HepG2 (cell line): Measurements from ENCODE around the gene MAT2A. TPM values are rescaled to one million over a fixed set of nuclear protein-coding genes. Genes with fewer than 3 reads are reported as not detected.

Source experiments
- ATF1 ChIP-seq: IDR thresholded peaks from 2 replicates; pipeline ENCODE4 v1.6.1; 2016; ENCODE audit warnings: mild to moderate bottlenecking, control low read depth
- ATM ChIP-seq: fragments of 450-650 bp; IDR thresholded peaks from 2 replicates; pipeline ENCODE4 v1.7.1; 2017; ENCODE audit warnings: mild to moderate bottlenecking, borderline replicate concordance
- BATF2 ChIP-seq: sonication (generic); formaldehyde crosslinking; IDR thresholded peaks from 2 replicates; pipeline ENCODE4 v1.8.0; 2022; ENCODE audit warnings: mild to moderate bottlenecking, missing genetic modification reagents, moderate library complexity
- HNRNPL ChIP-seq: fragments of 200-400 bp; formaldehyde crosslinking; IDR thresholded peaks from 2 replicates; pipeline ENCODE4 v1.6.1; 2017; ENCODE audit warnings: mild to moderate bottlenecking, low read depth, low read length
- KDM2A ChIP-seq: sonication (generic); formaldehyde crosslinking; IDR thresholded peaks from 2 replicates; pipeline ENCODE4 v1.4.0; 2020; ENCODE audit warnings: low read depth, missing genetic modification reagents, borderline replicate concordance
- LCORL ChIP-seq, 2 experiments: fragments of 450-650 bp in 1 of 2; sonication (generic) in 1 of 2; formaldehyde crosslinking in 1 of 2; IDR thresholded peaks; 2 replicates each; pipeline versions ENCODE4 v1.5.0 to v1.6.1; 2017 to 2020; ENCODE audit warnings: antibody characterized with exemption in 1 of 2, missing genetic modification reagents in 1 of 2
- MATR3 ChIP-seq: sonication (generic); formaldehyde crosslinking; IDR thresholded peaks from 2 replicates; pipeline ENCODE4 v1.4.0; 2020; ENCODE audit warnings: missing genetic modification reagents
- MEIS2 ChIP-seq: sonication (generic); formaldehyde crosslinking; IDR thresholded peaks from 2 replicates; pipeline ENCODE4 v1.9.0; 2021; ENCODE audit warnings: mild to moderate bottlenecking, missing genetic modification reagents
- MYNN ChIP-seq: sonication (generic); formaldehyde crosslinking; IDR thresholded peaks from 2 replicates; pipeline ENCODE4 v1.4.0; 2020; ENCODE audit warnings: mild to moderate bottlenecking, low read depth, missing genetic modification reagents
- NFYB ChIP-seq: sonication (generic); formaldehyde crosslinking; IDR thresholded peaks from 2 replicates; pipeline ENCODE4 v1.4.0; 2020; ENCODE audit warnings: missing genetic modification reagents
- POLR2AphosphoS5 ChIP-seq: IDR thresholded peaks from 2 replicates; pipeline ENCODE4 v1.6.1; 2012; ENCODE audit warnings: low read depth, low read length
- RNF219 ChIP-seq: sonication (generic); formaldehyde crosslinking; IDR thresholded peaks from 2 replicates; pipeline ENCODE4 v1.5.0; 2020; ENCODE audit warnings: mild to moderate bottlenecking, missing genetic modification reagents
- SALL2 ChIP-seq: sonication (generic); formaldehyde crosslinking; IDR thresholded peaks from 2 replicates; pipeline ENCODE4 v1.8.1; 2023; ENCODE audit warnings: mild to moderate bottlenecking, missing genetic modification reagents, inconsistent platforms
- SNAPC2 ChIP-seq: sonication (generic); formaldehyde crosslinking; IDR thresholded peaks from 2 replicates; pipeline ENCODE4 v1.8.1; 2022; ENCODE audit warnings: mild to moderate bottlenecking, missing genetic modification reagents
- TBX2 ChIP-seq: sonication (generic); formaldehyde crosslinking; IDR thresholded peaks from 2 replicates; pipeline ENCODE4 v1.5.0; 2020; ENCODE audit warnings: missing genetic modification reagents, mild to moderate bottlenecking, borderline replicate concordance
- ZBTB38 ChIP-seq: sonication (generic); formaldehyde crosslinking; IDR thresholded peaks from 2 replicates; pipeline ENCODE4 v1.5.1; 2020; ENCODE audit warnings: mild to moderate bottlenecking, missing genetic modification reagents
- ZC3H4 ChIP-seq: sonication (generic); formaldehyde crosslinking; IDR thresholded peaks from 2 replicates; pipeline ENCODE4 v1.4.0; 2020; ENCODE audit warnings: missing genetic modification reagents, borderline replicate concordance
- ZFP37 ChIP-seq: sonication (generic); formaldehyde crosslinking; IDR thresholded peaks from 2 replicates; pipeline ENCODE4 v1.4.0; 2020; ENCODE audit warnings: missing genetic modification reagents, borderline replicate concordance
- ZNF30 ChIP-seq: sonication (generic); formaldehyde crosslinking; IDR thresholded peaks from 2 replicates; pipeline ENCODE4 v1.5.0; 2020; ENCODE audit warnings: mild to moderate bottlenecking, missing genetic modification reagents
- ZNF503 ChIP-seq: sonication (generic); formaldehyde crosslinking; IDR thresholded peaks from 2 replicates; pipeline ENCODE4 v1.4.0; 2020; ENCODE audit warnings: missing genetic modification reagents
- ZNF572 ChIP-seq: sonication (generic); formaldehyde crosslinking; IDR thresholded peaks from 2 replicates; pipeline ENCODE4 v1.5.1; 2020; ENCODE audit warnings: mild to moderate bottlenecking, missing genetic modification reagents
- ZNF597 ChIP-seq: sonication (generic); formaldehyde crosslinking; IDR thresholded peaks from 2 replicates; pipeline ENCODE4 v1.5.0; 2020; ENCODE audit warnings: missing genetic modification reagents
- ZNF709 ChIP-seq: sonication (generic); formaldehyde crosslinking; IDR thresholded peaks from 2 replicates; pipeline ENCODE4 v1.5.0; 2020; ENCODE audit warnings: mild to moderate bottlenecking, missing genetic modification reagents
- ZNF879 ChIP-seq: sonication (generic); formaldehyde crosslinking; IDR thresholded peaks from 2 replicates; pipeline ENCODE4 v1.8.1; 2023; ENCODE audit warnings: missing genetic modification reagents
- polyA plus RNA-seq, 8 experiments: library from polyadenylated mRNA; depleted of rRNA in 3 of 8; stranded (reverse) in 7 of 8; unstranded in 1 of 8; fragments of >200 nt; fragmentation: Illumina TruSeq in 4 of 8; extraction: Trizol in 4 of 8; gene quantifications; 2 replicates each; pipeline versions ENCODE4 v1.2.1 to v1.2.3, GENCODE V29; 2011 to 2016; ENCODE audit warnings: low read depth in 4 of 8, missing spikeins in 1 of 8, mixed read lengths in 1 of 8; ENCODE audit not compliant: insufficient read depth in 1 of 8
- total RNA-seq, 5 experiments: library from RNA; depleted of rRNA; stranded (reverse); fragments of >200 nt; fragmentation: Illumina TruSeq; extraction: Trizol; gene quantifications; 2 replicates each; pipeline ENCODE4 v1.2.3, GENCODE V29; 2016; ENCODE audit warnings: low read depth in 1 of 5

MAT2A gene
- total and polyA plus RNA-seq, 2 of the 13 experiments (the other 11 are each of a cell fraction or from before 2014, with no cell fraction given) = 155 to 331 TPM

- TF ChIP-seq ZFP37 (CRISPR knock-in tag) = peak; percentile 96; the same call in 1 of the 2 replicates
- peak; percentile 50; the same call in 1 of the 2 replicates for TF ChIP-seq MEIS2 (CRISPR knock-in tag)
- TF ChIP-seq SALL2 (CRISPR knock-in tag) = no peak
- peak; percentile 64; the same call in 1 of the 2 replicates for TF ChIP-seq KDM2A (CRISPR knock-in tag)
- no peak for TF ChIP-seq LCORL (IDR thresholded peaks at IDR 0.05)
- peak; percentile 74 for TF ChIP-seq LCORL (CRISPR knock-in tag; IDR thresholded peaks at IDR 0.05)
- peak; percentile 59; the same call in 1 of the 2 replicates for TF ChIP-seq BATF2 (CRISPR knock-in tag)
- TF ChIP-seq ZBTB38 (CRISPR knock-in tag) = peak; percentile 76; the same call in 1 of the 2 replicates
- TF ChIP-seq ZNF709 (CRISPR knock-in tag) = peak; percentile 50
- no peak; the same call in 1 of the 2 replicates for TF ChIP-seq SNAPC2 (CRISPR knock-in tag)
- no peak; the same call in 1 of the 2 replicates for TF ChIP-seq ZNF503
- TF ChIP-seq ZNF879 (CRISPR knock-in tag) = peak; percentile 64
- TF ChIP-seq ZC3H4 (CRISPR knock-in tag) = peak; percentile 97
- TF ChIP-seq MATR3 = no peak
- no peak for TF ChIP-seq ATF1 (CRISPR knock-in tag)
- TF ChIP-seq MYNN = peak; percentile 52; the same call in 1 of the 2 replicates
- TF ChIP-seq NFYB (CRISPR knock-in tag) = no peak
- TF ChIP-seq TBX2 = peak; percentile 33; the same call in 1 of the 2 replicates
- no peak for TF ChIP-seq ZNF597 (CRISPR knock-in tag)
- TF ChIP-seq ZNF572 = peak; percentile 89; the same call in 1 of the 2 replicates
- no peak; the same call in 1 of the 2 replicates for TF ChIP-seq POLR2AphosphoS5
- TF ChIP-seq ATM = no peak
- 0 out of 2 replicates have a peak, but pooled peaks have one; percentile 97 for TF ChIP-seq RNF219
- TF ChIP-seq HNRNPL = peak; percentile 59
- 0 out of 2 replicates have a peak, but pooled peaks have one; percentile 21 for TF ChIP-seq ZNF30
Observed at GRCh38 chr2:85539361-85540132, 579 bp downstream of the MAT2A start (continued).
